Measurements from ENCODE around the gene RRM2. TPM values are rescaled to one million over a fixed set of nuclear protein-coding genes. Genes with fewer than 3 reads are reported as not detected.

Gene RRM2
- total RNA-seq, 1 donor from 2014 or later, result 2.3 TPM

GRCh38 chr2:10178751-10179150, 56.2 kb downstream of the RRM2 start:
- ATAC-seq (no peak), DNase-seq (no peak)
- H3K27me3 ChIP-seq, result no peaks in the 10 kb centered on the region
- no peaks in the 10 kb centered on the region for H3K9me3 ChIP-seq
- H3K4me1 ChIP-seq, result no peaks in the 10 kb centered on the region
- H3K27ac ChIP-seq, result no peak overlapping the region
- no peak for TF ChIP-seq CTCF (IDR thresholded peaks at IDR 0.05)
- H3K36me3 ChIP-seq, result no peaks in the 10 kb centered on the region
- no peak overlapping the region for H3K4me3 ChIP-seq
- intact Hi-C loops (cut with DNase I), result no loop called here

- no peak overlapping the region for H3K27ac ChIP-seq
- no peaks in the 10 kb centered on the region for H3K27me3 ChIP-seq
- no peaks in the 10 kb centered on the region for H3K4me1 ChIP-seq
- H3K36me3 ChIP-seq, result no peaks in the 10 kb centered on the region
- H3K4me3 ChIP-seq, result no peak overlapping the region
- no peak for ATAC-seq
- DNase-seq, result no peak
- H3K9me3 ChIP-seq, result no peaks in the 10 kb centered on the region
- TF ChIP-seq CTCF (IDR thresholded peaks at IDR 0.05), result no peak
- intact Hi-C loops (cut with DNase I), result no loop called here
These were observed 56.9 kb downstream of the RRM2 start for GRCh38 chr2:10179422-10179821.

GRCh38 chr2:10180229-10180628, 57.7 kb downstream of the RRM2 start:
- Histone ChIP-seq H3K27ac (no peak overlapping the region), H3K36me3 (no peaks in the 10 kb centered on the region), H3K4me1 (no peaks in the 10 kb centered on the region), H3K27me3 (no peaks in the 10 kb centered on the region), H3K4me3 (no peak overlapping the region), H3K9me3 (no peaks in the 10 kb centered on the region)
- DNase-seq (no peak), ATAC-seq (no peak)
- intact Hi-C loops (cut with DNase I), result no loop called here
- no peak for TF ChIP-seq CTCF (IDR thresholded peaks at IDR 0.05)

Other genes with a start within 250 kb of the RRM2 start
- gene GRHL1, start 171.0 kb upstream of the RRM2 start, total RNA-seq, result 2.7 TPM
- 45.6 TPM for gene KLF11, start 79.2 kb upstream of the RRM2 start, total RNA-seq
- 4.5 TPM for gene CYS1, start 42.3 kb upstream of the RRM2 start, total RNA-seq
- 160 TPM for gene HPCAL1, start 180.2 kb downstream of the RRM2 start, total RNA-seq

Measured in upper lobe of right lung (tissue), 1 donor.